Thyroid gland (tissue), 4 donors: Measurements from ENCODE around the gene CCDC158.

ENCODE experiments used
- POLR2A ChIP-seq, 2 donors: fragments of 450-650 bp; IDR thresholded peaks; one replicate each; pipeline ENCODE4 v1.6.1; 2017; ENCODE audit warnings: antibody characterized with exemption in 2 of 2, mild to moderate bottlenecking in 2 of 2, moderate library complexity in 1 of 2
- TF ChIP-seq, protein P1 (sequence below), 6 experiments: fragments of 200-600 bp in 3 of 6; fragments of 450-650 bp in 3 of 6; sonication (generic) in 3 of 6; IDR thresholded peaks; one replicate each; pipeline ENCODE4 v1.5.1; 2016 to 2019; ENCODE audit warnings: antibody characterized with exemption in 6 of 6, mild to moderate bottlenecking in 2 of 6, inconsistent platforms in 1 of 6, moderate library complexity in 1 of 6

DNA sequence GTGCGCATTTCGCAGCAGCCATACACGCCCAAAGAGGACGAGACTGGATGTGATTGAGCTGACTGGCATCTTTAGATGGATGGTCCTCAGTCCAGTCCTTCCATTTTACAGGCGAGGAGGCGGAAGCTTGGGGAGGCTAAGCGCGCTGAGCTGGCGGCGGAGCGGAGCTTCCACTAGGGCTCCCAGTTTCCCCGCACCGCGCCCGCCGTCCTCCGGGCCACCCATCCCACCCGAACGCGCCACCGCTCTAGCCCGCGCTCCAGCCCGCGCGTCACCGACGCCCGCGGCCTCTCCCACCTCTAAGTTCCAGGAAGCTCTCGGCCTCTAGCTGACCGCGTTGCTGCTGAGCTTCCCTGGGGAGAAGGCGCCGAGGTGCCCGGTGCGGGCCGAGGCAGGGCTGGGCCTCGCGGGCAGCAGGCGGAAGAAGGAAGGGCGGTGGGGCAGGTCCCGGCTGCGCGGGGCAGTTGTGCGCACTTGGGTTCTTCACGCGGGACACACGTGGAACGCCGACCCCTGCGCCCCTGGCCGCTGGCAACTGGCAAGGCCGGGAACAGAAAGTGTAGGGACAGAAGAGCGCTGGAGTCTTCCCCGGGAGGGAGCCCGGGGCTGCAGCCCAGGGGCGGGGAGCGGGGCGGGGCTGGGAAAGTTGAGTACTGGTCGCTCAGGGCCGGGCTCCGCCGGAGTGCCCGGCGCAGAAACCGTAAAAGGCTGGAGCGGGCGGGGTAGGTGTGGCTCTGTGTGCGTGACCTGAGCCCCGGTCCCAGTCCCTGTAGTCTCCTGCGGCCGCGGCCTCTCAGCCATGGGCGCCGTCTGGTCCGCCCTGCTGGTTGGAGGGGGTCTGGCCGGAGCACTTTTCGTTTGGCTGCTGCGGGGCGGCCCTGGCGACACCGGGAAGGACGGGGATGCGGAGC lies 114.7 kb downstream of the CCDC158 start, which contains the start of gene STBD1:
- peak in 1 of 2 donors; percentile 38 for TF ChIP-seq POLR2A (IDR thresholded peaks at IDR 0.05)
- TF ChIP-seq, protein P1, sequence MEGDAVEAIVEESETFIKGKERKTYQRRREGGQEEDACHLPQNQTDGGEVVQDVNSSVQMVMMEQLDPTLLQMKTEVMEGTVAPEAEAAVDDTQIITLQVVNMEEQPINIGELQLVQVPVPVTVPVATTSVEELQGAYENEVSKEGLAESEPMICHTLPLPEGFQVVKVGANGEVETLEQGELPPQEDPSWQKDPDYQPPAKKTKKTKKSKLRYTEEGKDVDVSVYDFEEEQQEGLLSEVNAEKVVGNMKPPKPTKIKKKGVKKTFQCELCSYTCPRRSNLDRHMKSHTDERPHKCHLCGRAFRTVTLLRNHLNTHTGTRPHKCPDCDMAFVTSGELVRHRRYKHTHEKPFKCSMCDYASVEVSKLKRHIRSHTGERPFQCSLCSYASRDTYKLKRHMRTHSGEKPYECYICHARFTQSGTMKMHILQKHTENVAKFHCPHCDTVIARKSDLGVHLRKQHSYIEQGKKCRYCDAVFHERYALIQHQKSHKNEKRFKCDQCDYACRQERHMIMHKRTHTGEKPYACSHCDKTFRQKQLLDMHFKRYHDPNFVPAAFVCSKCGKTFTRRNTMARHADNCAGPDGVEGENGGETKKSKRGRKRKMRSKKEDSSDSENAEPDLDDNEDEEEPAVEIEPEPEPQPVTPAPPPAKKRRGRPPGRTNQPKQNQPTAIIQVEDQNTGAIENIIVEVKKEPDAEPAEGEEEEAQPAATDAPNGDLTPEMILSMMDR (IDR thresholded peaks at IDR 0.05) = no peak
